ACC112 (cell line): Measurements from ENCODE around the gene VSTM4.

ENCODE experiments used
- H2AFZ ChIP-seq: fragments of 200-600 bp; sonication (generic); one replicate; pipeline ENCODE4 v1.6.0; 2017; ENCODE audit warnings: antibody characterized with exemption, low read length; ENCODE audit not compliant: unreplicated experiment
- H3K27ac ChIP-seq: fragments of 200-600 bp; sonication (generic); 2 replicates; pipeline ENCODE4 v1.5.1; 2014; ENCODE audit warnings: low read depth, mild to moderate bottlenecking, antibody characterized with exemption, low read length, moderate library complexity
- H3K27me3 ChIP-seq: fragments of 200-600 bp; sonication (generic); 2 replicates; pipeline ENCODE4 v1.6.1; 2014; ENCODE audit warnings: mild to moderate bottlenecking, antibody characterized with exemption, low read length, moderate library complexity, mixed read lengths; ENCODE audit not compliant: insufficient read depth
- H3K36me3 ChIP-seq: fragments of 200-600 bp; sonication (generic); 2 replicates; pipeline ENCODE4 v1.6.1; 2016; ENCODE audit warnings: mild to moderate bottlenecking, antibody characterized with exemption, low read length, moderate library complexity, mixed read lengths; ENCODE audit not compliant: insufficient read depth
- H3K4me1 ChIP-seq: fragments of 200-600 bp; sonication (generic); one replicate; pipeline ENCODE4 v1.6.1; 2016; ENCODE audit warnings: low read length, mixed read lengths; ENCODE audit not compliant: insufficient read depth, unreplicated experiment, control insufficient read depth
- H3K4me3 ChIP-seq: fragments of 200-600 bp; sonication (generic); 2 replicates; pipeline ENCODE4 v1.5.1; 2014; ENCODE audit warnings: mild to moderate bottlenecking, low read depth, low read length
- H3K79me2 ChIP-seq: fragments of 200-600 bp; sonication (generic); one replicate; pipeline ENCODE4 v1.6.0; 2016; ENCODE audit warnings: low read length; ENCODE audit not compliant: control insufficient read depth, unreplicated experiment, insufficient read depth

VSTM4 gene

GRCh38 chr10:49071160-49071761 is 44.1 kb downstream of the VSTM4 start:
- H3K4me3 ChIP-seq = no peak overlapping the region
- no peaks in the 10 kb centered on the region for H3K27me3 ChIP-seq
- H3K4me1 ChIP-seq = no peaks in the 10 kb centered on the region
- no peak overlapping the region for H2AFZ ChIP-seq
- H3K27ac ChIP-seq = no peak overlapping the region
- no peaks in the 10 kb centered on the region for H3K36me3 ChIP-seq
- no peaks in the 10 kb centered on the region for H3K79me2 ChIP-seq

DNA sequence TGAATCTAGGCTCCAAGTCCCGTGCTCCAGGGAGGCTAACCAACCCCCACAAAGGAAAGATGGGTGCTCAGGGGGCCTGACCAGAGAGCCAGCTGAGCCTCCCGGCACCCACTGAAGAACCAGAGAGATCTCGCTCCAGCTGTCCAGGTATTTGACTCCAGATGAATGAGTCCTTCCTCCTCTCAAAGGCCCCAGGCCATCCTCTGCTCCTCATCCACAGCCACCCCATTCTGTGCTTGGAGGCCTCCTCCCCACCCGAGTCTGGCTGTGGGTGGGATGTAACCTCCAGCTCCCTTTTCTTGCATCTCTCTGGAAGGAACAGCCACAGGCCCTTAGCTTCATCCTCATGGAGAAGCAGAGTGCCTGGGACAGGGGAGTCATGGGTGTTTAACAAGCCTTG is 44.6 kb downstream of the VSTM4 start:
- H3K4me3 ChIP-seq = no peak overlapping the region
- no peak overlapping the region for H2AFZ ChIP-seq
- H3K27ac ChIP-seq = no peak overlapping the region
- no peaks in the 10 kb centered on the region for H3K36me3 ChIP-seq
- H3K27me3 ChIP-seq = no peaks in the 10 kb centered on the region
- no peaks in the 10 kb centered on the region for H3K79me2 ChIP-seq
- no peaks in the 10 kb centered on the region for H3K4me1 ChIP-seq

DNA sequence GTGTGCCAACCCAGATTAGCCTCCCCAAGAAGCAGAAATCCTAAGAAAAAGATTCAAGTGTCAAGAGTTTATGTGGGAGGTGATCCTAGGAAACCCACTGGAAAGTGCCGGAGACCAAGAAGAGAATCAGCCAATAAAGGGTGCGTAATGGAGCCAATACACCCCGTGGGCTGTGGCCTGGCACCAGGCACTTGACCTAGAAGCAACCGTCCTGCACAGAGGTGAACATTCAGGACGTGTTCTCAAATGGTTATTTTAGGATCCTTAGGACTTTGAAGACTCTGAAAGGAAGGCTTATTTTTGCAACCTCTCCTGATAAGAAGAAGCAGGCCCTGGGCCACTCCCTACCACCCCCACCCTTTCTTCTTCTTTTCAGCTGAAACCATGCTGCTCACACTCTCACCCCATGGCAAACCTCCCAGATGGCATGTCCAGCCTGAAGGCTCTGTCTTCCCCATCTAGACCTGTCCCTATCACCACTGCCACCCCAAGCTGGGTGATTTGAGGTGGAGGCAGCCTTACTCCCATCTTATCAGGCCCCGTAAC is 46.6 kb downstream of the VSTM4 start:
- Histone ChIP-seq H3K79me2 (no peaks in the 10 kb centered on the region), H3K36me3 (no peaks in the 10 kb centered on the region), H2AFZ (no peak overlapping the region), H3K27me3 (no peaks in the 10 kb centered on the region), H3K4me3 (no peak overlapping the region), H3K27ac (no peak overlapping the region), H3K4me1 (no peaks in the 10 kb centered on the region)

GRCh38 chr10:49068209-49068608 is 47.1 kb downstream of the VSTM4 start:
- no peaks in the 10 kb centered on the region for H3K4me1 ChIP-seq
- no peaks in the 10 kb centered on the region for H3K36me3 ChIP-seq
- no peaks in the 10 kb centered on the region for H3K27me3 ChIP-seq
- H3K4me3 ChIP-seq = no peak overlapping the region
- H3K27ac ChIP-seq = no peak overlapping the region
- no peaks in the 10 kb centered on the region for H3K79me2 ChIP-seq
- H2AFZ ChIP-seq = no peak overlapping the region

DNA sequence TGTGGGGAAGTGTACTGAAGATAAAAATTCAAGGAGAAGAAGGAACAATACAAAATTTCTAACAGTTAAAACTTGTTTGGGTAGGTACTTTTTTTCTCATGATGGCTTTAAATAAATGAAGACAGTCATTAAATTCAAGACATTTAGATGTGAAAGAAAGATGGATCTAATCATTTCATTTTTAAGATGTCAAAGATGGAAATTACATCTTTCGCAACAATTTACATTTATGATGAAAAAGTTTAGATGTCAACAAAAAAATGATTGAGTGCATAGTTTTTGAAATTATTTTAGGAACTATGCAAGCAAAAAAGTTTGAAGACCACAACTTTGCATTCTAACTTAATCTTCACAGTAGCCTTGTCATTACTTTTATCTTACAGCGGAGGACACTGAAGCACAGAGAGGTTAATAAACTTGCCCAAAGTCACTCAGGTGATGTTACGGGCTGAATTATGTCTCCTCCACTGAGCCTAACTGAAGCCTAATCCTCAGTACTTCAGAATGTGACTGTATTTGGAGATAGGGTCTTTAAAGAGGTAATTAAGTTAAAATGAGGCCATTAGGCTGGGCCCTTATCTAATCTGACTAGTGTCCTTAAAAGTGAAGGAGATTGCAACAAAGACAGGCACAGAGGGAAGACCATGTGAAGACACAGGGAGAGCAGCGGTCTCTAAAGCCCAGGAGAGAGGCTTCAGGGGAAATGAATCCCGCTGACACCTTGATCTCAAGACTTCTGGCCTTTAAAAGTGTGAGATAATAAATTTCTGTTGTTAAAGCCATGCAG is 48.2 kb downstream of the VSTM4 start:
- H3K36me3 ChIP-seq = no peaks in the 10 kb centered on the region
- H3K4me1 ChIP-seq = no peaks in the 10 kb centered on the region
- H2AFZ ChIP-seq = no peak overlapping the region
- H3K27ac ChIP-seq = no peak overlapping the region
- H3K79me2 ChIP-seq = no peaks in the 10 kb centered on the region
- no peak overlapping the region for H3K4me3 ChIP-seq
- no peaks in the 10 kb centered on the region for H3K27me3 ChIP-seq

DNA sequence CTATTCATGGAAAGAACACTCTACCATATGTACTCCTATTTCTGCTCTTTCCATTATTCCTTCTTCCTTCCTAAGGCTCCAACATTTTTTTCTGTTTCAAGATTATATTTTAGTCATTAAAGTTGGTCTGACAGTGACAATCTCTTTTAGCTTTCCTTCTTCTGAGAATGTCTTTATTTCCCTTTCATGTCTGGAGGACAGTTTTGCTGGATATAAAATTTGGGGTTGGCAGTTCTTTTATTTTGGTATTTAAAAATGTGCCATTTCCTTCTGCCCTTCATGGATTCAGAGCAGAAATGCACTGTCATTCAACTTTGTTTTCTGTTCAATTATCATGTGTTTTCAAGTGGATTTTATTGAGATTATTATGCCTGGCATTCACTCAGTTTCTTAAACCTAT is 53.1 kb downstream of the VSTM4 start:
- Histone ChIP-seq H3K36me3 (no peaks in the 10 kb centered on the region), H3K27ac (no peak overlapping the region), H3K4me1 (no peaks in the 10 kb centered on the region), H3K79me2 (no peaks in the 10 kb centered on the region), H3K27me3 (no peaks in the 10 kb centered on the region), H2AFZ (no peak overlapping the region), H3K4me3 (no peak overlapping the region)

GRCh38 chr10:49061667-49062066 is 53.7 kb downstream of the VSTM4 start:
- Histone ChIP-seq H3K36me3 (no peaks in the 10 kb centered on the region), H3K27me3 (no peaks in the 10 kb centered on the region), H3K4me1 (no peaks in the 10 kb centered on the region), H3K27ac (no peak overlapping the region), H2AFZ (no peak overlapping the region), H3K4me3 (no peak overlapping the region), H3K79me2 (no peaks in the 10 kb centered on the region)

GRCh38 chr10:49058463-49059255 is 56.7 kb downstream of the VSTM4 start:
- Histone ChIP-seq H2AFZ (no peak overlapping the region), H3K36me3 (no peaks in the 10 kb centered on the region), H3K27me3 (no peaks in the 10 kb centered on the region), H3K27ac (no peak overlapping the region), H3K4me3 (no peak overlapping the region), H3K79me2 (no peaks in the 10 kb centered on the region), H3K4me1 (peaks cover 4% of the 10 kb centered on the region)

GRCh38 chr10:49057231-49057880 is 58.0 kb downstream of the VSTM4 start:
- Histone ChIP-seq H2AFZ (no peak overlapping the region), H3K4me1 (peaks cover 4% of the 10 kb centered on the region), H3K4me3 (no peak overlapping the region), H3K27me3 (no peaks in the 10 kb centered on the region), H3K79me2 (no peaks in the 10 kb centered on the region), H3K27ac (no peak overlapping the region), H3K36me3 (no peaks in the 10 kb centered on the region)

DNA sequence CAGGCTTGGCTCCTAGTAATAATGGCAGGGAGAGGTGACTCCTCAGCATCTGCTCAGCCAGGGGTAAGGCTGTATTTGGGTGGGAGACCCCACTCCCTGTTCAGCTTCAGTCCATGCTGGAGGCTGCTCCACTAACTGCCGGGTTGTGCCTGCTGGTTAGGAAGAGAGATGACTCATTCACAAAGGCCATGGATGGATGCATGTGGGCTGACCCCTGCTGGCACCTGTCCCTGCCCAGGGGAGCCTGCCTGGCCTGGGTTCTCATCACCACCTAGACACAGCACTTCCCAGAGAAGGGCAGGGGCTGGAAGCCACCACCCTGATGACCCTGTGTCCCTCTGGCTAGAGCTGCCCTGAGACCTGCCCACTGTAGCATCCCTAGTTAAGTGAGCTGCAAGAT is 59.0 kb downstream of the VSTM4 start:
- Histone ChIP-seq H3K79me2 (no peaks in the 10 kb centered on the region), H2AFZ (no peak overlapping the region), H3K27me3 (no peaks in the 10 kb centered on the region), H3K4me1 (peaks cover 4% of the 10 kb centered on the region), H3K36me3 (no peaks in the 10 kb centered on the region), H3K27ac (no peak overlapping the region), H3K4me3 (no peak overlapping the region)
